Mesenchymal stem cell (in vitro differentiated cells and primary cell): ENCODE results near the gene MGAM2.

Experiments used
- DNase-seq: peaks from one replicate; pipeline ENCODE4 v3.0.0-alpha.2; 2013
- H2AFZ ChIP-seq: one replicate; pipeline ENCODE4 v1.6.1; 2013; ENCODE audit warnings: low read depth, mild to moderate bottlenecking, control low read depth, inconsistent platforms, low read length, moderate library complexity
- H2AK5ac ChIP-seq: 2 replicates; pipeline ENCODE4 v1.6.1; 2013; ENCODE audit warnings: low read length, moderate library complexity, mild to moderate bottlenecking, inconsistent platforms; ENCODE audit not compliant: severe bottlenecking
- H2BK120ac ChIP-seq: one replicate; pipeline ENCODE4 v1.6.1; 2013; ENCODE audit warnings: low read depth, mild to moderate bottlenecking, inconsistent platforms, low read length, moderate library complexity
- H2BK12ac ChIP-seq, 2 experiments: one replicate each; pipeline ENCODE4 v1.6.1; 2013; ENCODE audit warnings: inconsistent platforms in 2 of 2, low read length in 2 of 2, mild to moderate bottlenecking in 2 of 2, moderate library complexity in 2 of 2, control low read depth in 1 of 2
- H2BK15ac ChIP-seq: one replicate; pipeline ENCODE4 v1.6.1; 2013; ENCODE audit warnings: mild to moderate bottlenecking, low read depth, inconsistent platforms; ENCODE audit not compliant: poor library complexity, severe bottlenecking
- H2BK5ac ChIP-seq: 2 replicates; pipeline ENCODE4 v1.6.1; 2013; ENCODE audit warnings: low read depth, mild to moderate bottlenecking, low read length, control low read depth, inconsistent platforms; ENCODE audit not compliant: poor library complexity, severe bottlenecking
- H3K14ac ChIP-seq, 2 experiments: one replicate each; pipeline ENCODE4 v1.6.1; 2013; ENCODE audit warnings: inconsistent platforms in 2 of 2, low read length in 2 of 2, control low read depth in 1 of 2, mild to moderate bottlenecking in 1 of 2, moderate library complexity in 1 of 2
- H3K18ac ChIP-seq, 2 experiments: one replicate each; pipeline ENCODE4 v1.6.1; 2013; ENCODE audit warnings: inconsistent platforms in 2 of 2, low read length in 2 of 2, control low read depth in 1 of 2, low read depth in 1 of 2, mild to moderate bottlenecking in 1 of 2
- H3K23ac ChIP-seq, 2 experiments: one replicate each; pipeline ENCODE4 v1.6.1; 2013; ENCODE audit warnings: inconsistent platforms in 2 of 2, low read length in 2 of 2, mild to moderate bottlenecking in 2 of 2, moderate library complexity in 2 of 2, control low read depth in 1 of 2
- H3K27ac ChIP-seq: 2 replicates; pipeline ENCODE4 v1.5.1; 2013; ENCODE audit warnings: mild to moderate bottlenecking, moderate library complexity, low read length, control low read depth, inconsistent platforms; ENCODE audit not compliant: poor library complexity, severe bottlenecking
- H3K27me3 ChIP-seq, 2 experiments: 2 replicates each; pipeline versions ENCODE4 v1.6.1 to v1.7.0; 2013; ENCODE audit warnings: low read length in 2 of 2, mild to moderate bottlenecking in 2 of 2, moderate library complexity in 2 of 2, control low read depth in 1 of 2, inconsistent platforms in 1 of 2; ENCODE audit not compliant: control insufficient read depth in 1 of 2, insufficient read depth in 1 of 2
- H3K36me3 ChIP-seq, 2 experiments: 2 replicates each; pipeline versions ENCODE4 v1.6.1 to v1.7.0; 2013; ENCODE audit warnings: low read length in 2 of 2, control low read depth in 1 of 2, inconsistent platforms in 1 of 2, low read depth in 1 of 2, mild to moderate bottlenecking in 1 of 2; ENCODE audit not compliant: insufficient read depth in 2 of 2, control insufficient read depth in 1 of 2
- H3K4ac ChIP-seq, 2 experiments: one replicate each; pipeline ENCODE4 v1.6.1; 2013; ENCODE audit warnings: inconsistent platforms in 2 of 2, low read length in 2 of 2, mild to moderate bottlenecking in 2 of 2, moderate library complexity in 2 of 2, control low read depth in 1 of 2, low read depth in 1 of 2
- H3K4me1 ChIP-seq: 2 replicates; pipeline ENCODE4 v1.6.1; 2013; ENCODE audit warnings: low read depth, low read length, control low read depth; ENCODE audit not compliant: control insufficient read depth, insufficient read depth
- H3K4me2 ChIP-seq: 2 replicates; pipeline ENCODE4 v1.6.1; 2013; ENCODE audit warnings: low read length, mild to moderate bottlenecking, inconsistent platforms; ENCODE audit not compliant: poor library complexity, severe bottlenecking
- H3K4me3 ChIP-seq, 2 experiments: 2 replicates each; pipeline versions ENCODE4 v1.5.1 to v1.7.0; 2013; ENCODE audit warnings: low read length in 2 of 2, mild to moderate bottlenecking in 2 of 2, control low read depth in 1 of 2, low read depth in 1 of 2; ENCODE audit not compliant: insufficient read depth in 1 of 2
- H3K79me1 ChIP-seq: replicated peaks from 2 replicates; pipeline ENCODE4 v1.6.1; 2013; ENCODE audit warnings: mild to moderate bottlenecking, control low read depth, low read length, inconsistent platforms; ENCODE audit not compliant: poor library complexity, severe bottlenecking
- H3K9ac ChIP-seq: 2 replicates; pipeline ENCODE4 v1.7.0; 2013; ENCODE audit warnings: mild to moderate bottlenecking, low read length, moderate library complexity
- H3K9me3 ChIP-seq: 2 replicates; pipeline ENCODE4 v1.7.0; 2013; ENCODE audit warnings: mild to moderate bottlenecking, low read length; ENCODE audit not compliant: control insufficient read depth
- H4K8ac ChIP-seq: one replicate; pipeline ENCODE4 v1.6.1; 2013; ENCODE audit warnings: inconsistent platforms, mild to moderate bottlenecking, low read length, moderate library complexity
- H4K91ac ChIP-seq: one replicate; pipeline ENCODE4 v1.6.1; 2013; ENCODE audit warnings: mild to moderate bottlenecking, low read length, inconsistent platforms
- WGBS: methylation state at CpG from one replicate; pipeline ENCODE4 v1.1.7; 2013; ENCODE audit warnings: mixed read lengths; 5-methylcytosine and 5-hydroxymethylcytosine counted together

Gene MGAM2

DNA sequence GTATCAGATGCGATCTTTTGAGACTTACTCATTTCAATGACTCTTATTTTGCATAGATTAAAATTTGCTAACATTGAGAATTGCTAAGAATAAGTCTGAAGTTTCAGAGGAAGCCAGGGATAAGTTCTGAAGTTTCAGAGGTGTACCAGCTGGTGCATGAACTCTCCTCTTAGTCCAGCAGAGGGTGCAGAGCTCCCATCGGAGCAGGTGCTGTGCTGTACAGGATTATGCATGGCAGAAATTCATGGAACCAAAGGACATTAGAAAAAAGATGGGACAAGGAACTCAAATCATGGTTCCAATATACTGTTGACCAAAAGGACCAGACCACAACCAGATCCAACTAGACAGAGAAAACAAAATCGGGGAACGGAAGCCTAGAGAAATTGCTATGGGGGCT, 41.9 kb downstream of the MGAM2 start:
- WGBS, result no CpG with 5 or more reads among the region's 4 CpGs
- H2BK12ac ChIP-seq, result no peak overlapping the region

DNA sequence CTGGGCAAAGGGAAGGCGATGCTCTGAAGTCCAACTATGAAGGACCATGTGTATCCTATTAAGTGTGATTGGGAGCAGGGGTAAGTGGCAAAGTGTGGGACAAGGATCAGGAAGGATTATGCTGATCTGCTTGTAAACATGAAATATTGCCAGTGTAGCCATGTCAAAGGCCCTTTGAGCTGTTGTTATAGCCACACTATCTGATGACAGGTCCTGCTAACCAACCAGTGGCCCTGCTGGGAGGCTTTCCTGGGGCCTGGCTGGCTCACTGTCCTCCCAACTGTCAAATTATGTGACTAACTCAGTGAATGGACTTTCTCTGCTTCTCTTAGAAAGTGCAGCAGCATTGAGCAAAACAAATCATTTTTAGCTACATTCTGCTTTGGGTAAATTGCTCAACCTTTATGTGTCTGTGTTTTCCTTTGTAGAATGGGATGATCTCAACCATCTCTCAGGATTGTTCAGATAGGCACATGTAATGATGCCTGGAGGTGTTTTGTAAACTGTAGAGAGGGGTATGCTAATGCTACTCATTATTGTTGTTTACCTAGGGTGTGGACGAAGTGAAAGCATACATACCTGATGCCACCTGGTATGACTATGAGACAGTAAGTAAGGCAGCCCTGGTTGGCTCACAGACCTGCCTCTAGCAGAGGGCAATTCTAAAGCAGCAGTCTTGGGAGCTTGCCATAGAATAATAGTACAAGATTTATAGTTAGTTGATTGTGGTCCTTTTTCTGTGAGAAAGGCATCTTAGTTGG, 47.4 kb downstream of the MGAM2 start:
- Histone ChIP-seq H3K27ac (no peak overlapping the region), H2BK15ac (no peak overlapping the region), H3K4me1 (no peaks in the 10 kb centered on the region), H2AK5ac (no peak overlapping the region), H3K79me1 (no peaks in the 10 kb centered on the region), H3K23ac (no peak overlapping the region), H2AFZ (no peak overlapping the region), H3K4ac (no peak overlapping the region), H3K9me3 (peaks cover 2% of the 10 kb centered on the region), H4K91ac (no peak overlapping the region), H3K14ac (no peak overlapping the region), H3K4me2 (no peak overlapping the region), H3K36me3 (no peaks in the 10 kb centered on the region), H2BK120ac (no peak overlapping the region), H4K8ac (no peak overlapping the region), H3K18ac (no peak overlapping the region), H2BK5ac (no peak overlapping the region), H3K9ac (no peak overlapping the region), H2BK12ac (no peak overlapping the region), H3K4me3 (no peak overlapping the region), H3K27me3 (no peaks in the 10 kb centered on the region)
- no peak for DNase-seq
- 35% methylated on average over 2 of the region's 2 CpGs for WGBS

More for the DNA sequence above, 41.9 kb downstream of the MGAM2 start:
- no peak overlapping the region for H3K9ac ChIP-seq
- no peak overlapping the region for H2AFZ ChIP-seq
- no peak overlapping the region for H4K91ac ChIP-seq
- no peak overlapping the region for H2AK5ac ChIP-seq
- DNase-seq, result no peak
- H3K14ac ChIP-seq, result no peak overlapping the region
- no peak overlapping the region for H2BK120ac ChIP-seq
- H3K18ac ChIP-seq, result no peak overlapping the region
- H3K27ac ChIP-seq, result no peak overlapping the region
- no peak overlapping the region for H2BK15ac ChIP-seq
- H2BK5ac ChIP-seq, result no peak overlapping the region
- no peak overlapping the region for H3K4ac ChIP-seq
- H3K23ac ChIP-seq, result no peak overlapping the region
- H3K4me1 ChIP-seq, result no peaks in the 10 kb centered on the region
- H3K36me3 ChIP-seq, result no peaks in the 10 kb centered on the region
- no peak overlapping the region for H4K8ac ChIP-seq
- no peak overlapping the region for H3K4me2 ChIP-seq
- no peak overlapping the region for H3K4me3 ChIP-seq
- no peaks in the 10 kb centered on the region for H3K27me3 ChIP-seq
- H3K79me1 ChIP-seq, result no peaks in the 10 kb centered on the region
- H3K9me3 ChIP-seq, result peaks cover 2% of the 10 kb centered on the region

DNA sequence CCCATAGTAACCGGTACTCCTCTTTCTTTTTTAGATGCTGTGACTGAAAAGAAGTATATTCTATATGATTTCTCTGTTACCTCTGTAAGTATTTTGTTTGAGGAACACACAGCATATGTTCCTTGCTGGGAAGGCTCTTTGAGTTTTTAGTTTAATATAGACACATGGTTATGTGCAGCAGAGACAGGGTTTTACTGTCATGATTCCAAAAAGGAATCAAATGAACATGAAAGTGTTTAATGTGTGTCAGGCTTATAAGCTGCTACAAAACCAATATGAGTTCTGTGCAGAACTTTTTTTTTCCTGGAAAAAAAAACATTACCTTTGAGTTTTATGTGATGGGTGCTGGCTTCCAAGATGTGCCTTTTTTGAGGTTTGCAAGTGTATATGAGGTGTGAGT, 50.4 kb downstream of the MGAM2 start:
- Histone ChIP-seq H4K8ac (no peak overlapping the region), H2BK15ac (no peak overlapping the region), H3K9ac (no peak overlapping the region), H3K18ac (no peak overlapping the region), H2AK5ac (no peak overlapping the region), H3K23ac (no peak overlapping the region), H3K14ac (no peak overlapping the region), H3K4me1 (no peaks in the 10 kb centered on the region), H2BK120ac (no peak overlapping the region), H2AFZ (no peak overlapping the region), H3K4ac (no peak overlapping the region), H3K27me3 (no peaks in the 10 kb centered on the region), H3K9me3 (peaks cover under 1% of the 10 kb centered on the region), H4K91ac (no peak overlapping the region), H2BK12ac (no peak overlapping the region), H3K4me2 (no peak overlapping the region), H3K27ac (no peak overlapping the region), H3K79me1 (no peaks in the 10 kb centered on the region), H2BK5ac (no peak overlapping the region), H3K4me3 (no peak overlapping the region), H3K36me3 (no peaks in the 10 kb centered on the region)
- DNase-seq, result no peak
- WGBS, result no CpG with 5 or more reads among the region's 1 CpG

DNA sequence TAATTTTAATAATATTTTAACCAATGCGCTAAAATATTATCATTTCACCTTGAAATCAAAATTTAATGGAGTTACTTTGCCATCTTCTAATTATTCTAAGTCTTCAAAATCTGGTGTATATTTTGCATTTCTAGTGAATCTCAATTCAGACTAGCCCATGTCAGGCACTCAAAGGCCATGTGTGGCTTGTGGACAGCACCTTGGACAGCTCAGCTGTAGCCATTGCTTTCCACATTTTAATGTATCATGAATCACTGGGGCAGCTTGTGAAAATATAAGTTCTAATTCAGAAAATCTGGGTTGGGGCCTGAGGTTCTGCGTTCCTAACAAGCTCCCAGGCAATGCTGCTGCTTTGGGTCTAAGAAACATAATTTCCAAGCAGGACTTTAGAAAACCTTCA, 57.2 kb downstream of the MGAM2 start:
- Histone ChIP-seq H4K91ac (no peak overlapping the region), H3K4ac (no peak overlapping the region), H3K27ac (no peak overlapping the region), H3K4me2 (no peak overlapping the region), H3K18ac (no peak overlapping the region), H2BK5ac (no peak overlapping the region), H3K79me1 (no peaks in the 10 kb centered on the region), H4K8ac (no peak overlapping the region), H2BK120ac (no peak overlapping the region), H2BK15ac (no peak overlapping the region), H3K4me1 (no peaks in the 10 kb centered on the region), H3K9ac (no peak overlapping the region), H2BK12ac (no peak overlapping the region), H3K14ac (no peak overlapping the region), H3K27me3 (no peaks in the 10 kb centered on the region), H3K23ac (no peak overlapping the region), H3K36me3 (no peaks in the 10 kb centered on the region), H3K9me3 (no peaks in the 10 kb centered on the region), H2AK5ac (no peak overlapping the region), H3K4me3 (no peak overlapping the region), H2AFZ (no peak overlapping the region)
- WGBS, result 69% methylated on average over 1 of the region's 2 CpGs
- DNase-seq, result no peak
